Measurements from ENCODE around the gene APOC3. TPM values are rescaled to one million over a fixed set of nuclear protein-coding genes. Genes with fewer than 3 reads are reported as not detected.
"Not testable (repeated sequence)": the region's sequence is repeated elsewhere in the genome, so short reads cannot be mapped to it uniquely, and the experiment has no call there.

APOC3 gene
- total RNA-seq, 2 donors from 2014 or later = not detected

GRCh38 chr11:116798368-116798767, 31.3 kb upstream of the APOC3 start:
- WGBS = 91% methylated on average over 5 of the region's 5 CpGs
- intact Hi-C loops (cut with DNase I) = loop anchor here (10.0 kb wide), 1 partner anchor 76 kb away; no protein-coding TSS in a partner anchor
- TF ChIP-seq CTCF (IDR thresholded peaks at IDR 0.05) (no peak), POLR2A (IDR thresholded peaks at IDR 0.05) (no peak), POLR2AphosphoS5 (IDR thresholded peaks at IDR 0.05) (no peak)
- Histone ChIP-seq H3K27ac (no peak overlapping the region), H3K4me1 (replicated peaks) (no peaks in the 10 kb centered on the region), H3K36me3 (no peaks in the 10 kb centered on the region), H3K27me3 (replicated peaks; ENCODE audit: insufficient read depth) (no peaks in the 10 kb centered on the region), H3K4me3 (no peak overlapping the region), H3K9me3 (no peaks in the 10 kb centered on the region)
- DNase-seq (ENCODE audit: low spot score) = no peak

DNA sequence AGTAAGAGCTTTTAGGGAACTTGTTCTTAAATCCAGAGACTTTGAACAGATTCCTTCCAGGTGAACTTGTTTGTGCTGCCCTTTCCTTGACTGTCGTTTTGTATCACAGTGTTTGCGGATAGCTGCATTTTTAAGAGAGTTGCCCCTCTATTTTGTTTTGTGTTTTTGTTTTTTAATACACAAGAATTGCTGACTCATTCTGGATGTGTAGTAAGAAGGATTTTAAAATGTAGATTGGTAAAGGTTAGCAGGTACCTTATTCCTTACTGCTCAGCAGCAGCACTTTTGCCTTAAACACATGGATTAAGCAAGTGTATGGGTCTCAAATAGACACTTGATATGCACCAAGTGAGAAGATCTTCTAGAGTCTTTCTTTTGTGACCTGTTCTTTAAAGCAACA, 29.1 kb upstream of the APOC3 start:
- Histone ChIP-seq H3K27me3 (replicated peaks; ENCODE audit: insufficient read depth) (no peaks in the 10 kb centered on the region), H3K9me3 (no peaks in the 10 kb centered on the region), H3K27ac (no peak overlapping the region), H3K36me3 (no peaks in the 10 kb centered on the region), H3K4me3 (no peak overlapping the region), H3K4me1 (replicated peaks) (no peaks in the 10 kb centered on the region)
- TF ChIP-seq CTCF (IDR thresholded peaks at IDR 0.05) (no peak), POLR2A (IDR thresholded peaks at IDR 0.05) (no peak), POLR2AphosphoS5 (IDR thresholded peaks at IDR 0.05) (no peak)
- DNase-seq (ENCODE audit: low spot score) = no peak
- intact Hi-C loops (cut with DNase I) = no loop called here
- 83% methylated on average over 2 of the region's 2 CpGs for WGBS

DNA sequence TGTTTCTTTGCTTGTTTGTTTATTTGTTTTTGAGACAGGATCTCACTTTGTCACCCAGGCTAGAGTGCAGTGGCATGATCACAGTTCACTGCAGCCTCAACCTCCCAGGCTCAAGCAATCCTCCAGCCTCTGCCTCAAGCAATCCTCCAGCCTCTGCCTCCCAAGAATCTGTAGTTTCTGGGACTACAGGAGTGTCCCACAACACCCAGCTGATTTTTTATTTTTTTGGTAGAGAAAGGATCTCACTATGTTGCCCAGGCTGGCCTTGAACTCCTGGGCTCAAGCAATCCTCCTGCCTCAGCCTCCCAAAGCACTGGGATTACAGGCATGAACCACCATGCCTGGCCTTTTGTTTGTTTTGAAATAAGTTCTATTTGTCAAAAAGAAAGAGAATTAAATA, 28.0 kb upstream of the APOC3 start:
- H3K4me1 ChIP-seq (replicated peaks); H3K27ac ChIP-seq; DNase-seq (ENCODE audit: low spot score); H3K9me3 ChIP-seq; intact Hi-C loops (cut with DNase I); H3K4me3 ChIP-seq; H3K27me3 ChIP-seq (replicated peaks; ENCODE audit: insufficient read depth); H3K36me3 ChIP-seq: not testable (repeated sequence)

- WGBS = 64% methylated on average over 3 of the region's 3 CpGs
- no peak for DNase-seq (ENCODE audit: low spot score)
- intact Hi-C loops (cut with DNase I) = no loop called here
These were observed 25.7 kb upstream of the APOC3 start for GRCh38 chr11:116804001-116804400.

DNA sequence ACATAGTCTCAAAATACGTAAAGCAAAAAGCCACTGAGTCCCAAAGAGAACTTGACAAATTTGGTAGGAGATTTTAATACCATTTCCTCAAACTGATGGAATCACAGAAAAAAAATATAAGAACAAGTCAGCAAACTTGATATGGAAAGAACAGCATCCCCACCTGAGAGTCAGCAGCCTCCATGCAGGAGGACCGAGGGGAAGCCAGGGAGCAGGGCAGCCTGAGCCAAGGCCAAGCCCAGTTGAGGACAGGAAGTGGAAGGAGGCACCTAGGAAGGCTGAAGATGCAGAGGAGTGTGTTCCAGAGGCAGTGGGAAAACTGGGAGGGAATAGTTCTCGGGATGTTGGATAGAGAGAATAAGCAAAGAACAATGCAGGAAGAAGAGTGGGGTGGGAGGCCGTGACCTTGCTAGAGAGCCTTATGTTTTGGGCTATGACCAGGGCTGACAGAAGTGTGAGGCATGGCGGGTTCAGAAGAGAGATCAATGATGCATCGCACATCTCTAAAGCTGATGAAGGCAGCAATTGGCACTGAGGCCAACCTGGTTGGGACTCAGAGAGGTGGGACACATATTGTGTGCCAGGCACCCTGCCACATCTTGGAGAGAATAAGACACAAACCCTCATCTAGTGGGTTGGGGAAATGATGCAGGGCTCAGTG, 22.0 kb upstream of the APOC3 start:
- no peak overlapping the region for H3K4me3 ChIP-seq
- 90% methylated on average over 6 of the region's 6 CpGs for WGBS
- H3K36me3 ChIP-seq = no peaks in the 10 kb centered on the region
- no peaks in the 10 kb centered on the region for H3K9me3 ChIP-seq
- DNase-seq (ENCODE audit: low spot score) = no peak
- no peak overlapping the region for H3K27ac ChIP-seq
- TF ChIP-seq POLR2A (IDR thresholded peaks at IDR 0.05) (no peak), CTCF (IDR thresholded peaks at IDR 0.05) (no peak)
- no peaks in the 10 kb centered on the region for H3K27me3 ChIP-seq (replicated peaks; ENCODE audit: insufficient read depth)
- intact Hi-C loops (cut with DNase I) = no loop called here
- no peaks in the 10 kb centered on the region for H3K4me1 ChIP-seq (replicated peaks)

More at GRCh38 chr11:116804001-116804400, 25.7 kb upstream of the APOC3 start:
- no peak overlapping the region for H3K27ac ChIP-seq
- no peaks in the 10 kb centered on the region for H3K9me3 ChIP-seq
- TF ChIP-seq POLR2AphosphoS5 (IDR thresholded peaks at IDR 0.05) (no peak), CTCF (IDR thresholded peaks at IDR 0.05) (no peak), POLR2A (IDR thresholded peaks at IDR 0.05) (no peak)
- H3K4me3 ChIP-seq = no peak overlapping the region
- H3K36me3 ChIP-seq = no peaks in the 10 kb centered on the region
- H3K27me3 ChIP-seq (replicated peaks; ENCODE audit: insufficient read depth) = no peaks in the 10 kb centered on the region
- H3K4me1 ChIP-seq (replicated peaks) = no peaks in the 10 kb centered on the region

Data from prostate gland (tissue), 2 donors.